ENCODE data around the gene EPB41L3.

Gene EPB41L3

GRCh38 chr18:5369513-5369912, 174.3 kb downstream of the EPB41L3 start:
- Histone ChIP-seq H2AFZ (ENCODE audit: low read length) (no peak overlapping the region), H3K4me1 (ENCODE audit: insufficient read depth, low read length, severe bottlenecking) (no peaks in the 10 kb centered on the region), H4K20me1 (ENCODE audit: insufficient read depth, low read length) (no peaks in the 10 kb centered on the region), H3F3A (ENCODE audit: insufficient read depth, low read length) (no peaks in the 10 kb centered on the region), H3K4me3 (ENCODE audit: low read depth, low read length, poor library complexity, severe bottlenecking) (no peak overlapping the region), H3K27ac (ENCODE audit: low read depth, low read length, poor library complexity, severe bottlenecking) (no peak overlapping the region), H3K9me3 (ENCODE audit: low read length) (no peaks in the 10 kb centered on the region), H3K9me2 (ENCODE audit: low read depth, low read length) (no peaks in the 10 kb centered on the region), H3K79me2 (ENCODE audit: insufficient read depth, low read length) (no peaks in the 10 kb centered on the region), H3K36me3 (ENCODE audit: insufficient read depth, low read length) (no peaks in the 10 kb centered on the region), H3K27me3 (ENCODE audit: insufficient read depth, low read length) (no peaks in the 10 kb centered on the region), H3K9ac (ENCODE audit: low read length) (no peak overlapping the region), H3K4me2 (ENCODE audit: low read length) (no peak overlapping the region)
- TF ChIP-seq EZH2 (IDR thresholded peaks at IDR 0.05; ENCODE audit: borderline replicate concordance, low read length) = no peak
- no peak for TF ChIP-seq CTCF (IDR thresholded peaks at IDR 0.05; ENCODE audit: low read length)

GRCh38 chr18:5365443-5365842, 178.4 kb downstream of the EPB41L3 start:
- no peak overlapping the region for H2AFZ ChIP-seq (ENCODE audit: low read length)
- H4K20me1 ChIP-seq (ENCODE audit: insufficient read depth, low read length) = no peaks in the 10 kb centered on the region
- H3K4me2 ChIP-seq (ENCODE audit: low read length) = no peak overlapping the region
- no peaks in the 10 kb centered on the region for H3K9me2 ChIP-seq (ENCODE audit: low read depth, low read length)
- no peaks in the 10 kb centered on the region for H3K79me2 ChIP-seq (ENCODE audit: insufficient read depth, low read length)
- TF ChIP-seq EZH2 (IDR thresholded peaks at IDR 0.05; ENCODE audit: borderline replicate concordance, low read length) (no peak), CTCF (IDR thresholded peaks at IDR 0.05; ENCODE audit: low read length) (no peak)
- H3K36me3 ChIP-seq (ENCODE audit: insufficient read depth, low read length) = no peaks in the 10 kb centered on the region
- H3K9me3 ChIP-seq (ENCODE audit: low read length) = no peaks in the 10 kb centered on the region
- H3K27me3 ChIP-seq (ENCODE audit: insufficient read depth, low read length) = no peaks in the 10 kb centered on the region
- no peak overlapping the region for H3K27ac ChIP-seq (ENCODE audit: low read depth, low read length, poor library complexity, severe bottlenecking)
- no peak overlapping the region for H3K9ac ChIP-seq (ENCODE audit: low read length)
- no peak overlapping the region for H3K4me3 ChIP-seq (ENCODE audit: low read depth, low read length, poor library complexity, severe bottlenecking)
- no peaks in the 10 kb centered on the region for H3F3A ChIP-seq (ENCODE audit: insufficient read depth, low read length)
- H3K4me1 ChIP-seq (ENCODE audit: insufficient read depth, low read length, severe bottlenecking) = no peaks in the 10 kb centered on the region

- no peak overlapping the region for H3K27ac ChIP-seq (ENCODE audit: low read depth, low read length, poor library complexity, severe bottlenecking)
- no peaks in the 10 kb centered on the region for H3K36me3 ChIP-seq (ENCODE audit: insufficient read depth, low read length)
- H2AFZ ChIP-seq (ENCODE audit: low read length) = no peak overlapping the region
- no peaks in the 10 kb centered on the region for H3K9me3 ChIP-seq (ENCODE audit: low read length)
- TF ChIP-seq CTCF (IDR thresholded peaks at IDR 0.05; ENCODE audit: low read length) (no peak), EZH2 (IDR thresholded peaks at IDR 0.05; ENCODE audit: borderline replicate concordance, low read length) (no peak)
- H3K9ac ChIP-seq (ENCODE audit: low read length) = no peak overlapping the region
- H3K27me3 ChIP-seq (ENCODE audit: insufficient read depth, low read length) = no peaks in the 10 kb centered on the region
- no peaks in the 10 kb centered on the region for H3F3A ChIP-seq (ENCODE audit: insufficient read depth, low read length)
- H4K20me1 ChIP-seq (ENCODE audit: insufficient read depth, low read length) = no peaks in the 10 kb centered on the region
- H3K79me2 ChIP-seq (ENCODE audit: insufficient read depth, low read length) = no peaks in the 10 kb centered on the region
- no peaks in the 10 kb centered on the region for H3K9me2 ChIP-seq (ENCODE audit: low read depth, low read length)
- H3K4me2 ChIP-seq (ENCODE audit: low read length) = no peak overlapping the region
- no peak overlapping the region for H3K4me3 ChIP-seq (ENCODE audit: low read depth, low read length, poor library complexity, severe bottlenecking)
- no peaks in the 10 kb centered on the region for H3K4me1 ChIP-seq (ENCODE audit: insufficient read depth, low read length, severe bottlenecking)
Measured at GRCh38 chr18:5350636-5351035, 193.2 kb downstream of the EPB41L3 start.

All from OCI-LY1 (cell line).